Kidney epithelial cell (primary cell): ENCODE results near the gene PBX4. TPM values are rescaled to one million over a fixed set of nuclear protein-coding genes. Genes with fewer than 3 reads are reported as not detected.

Experiments
- DNase-seq: peaks from one replicate; pipeline ENCODE4 v3.0.0-alpha.2; 2010; ENCODE audit warnings: low read depth
- H3K27me3 ChIP-seq: 2 replicates; pipeline ENCODE4 v1.6.0; 2011; ENCODE audit warnings: low read length; ENCODE audit not compliant: control insufficient read depth, insufficient read depth
- H3K36me3 ChIP-seq: 2 replicates; pipeline ENCODE4 v1.5.1; 2011; ENCODE audit warnings: low read length; ENCODE audit not compliant: control insufficient read depth, insufficient read depth
- H3K4me3 ChIP-seq: 2 replicates; pipeline ENCODE4 v1.5.1; 2011; ENCODE audit warnings: low read depth, mild to moderate bottlenecking, control low read depth, low read length
- total RNA-seq: library from RNA; depleted of rRNA; stranded (reverse); fragments of >200 nt; gene quantifications from 2 replicates; pipeline ENCODE4 v1.2.3, GENCODE V29; 2015
- TF ChIP-seq, protein P1 (sequence below): IDR thresholded peaks from 2 replicates; pipeline ENCODE4 v1.5.1; 2011; ENCODE audit warnings: mild to moderate bottlenecking, moderate library complexity, low read length, control low read depth, inconsistent platforms; ENCODE audit not compliant: insufficient read depth, poor library complexity, severe bottlenecking

The PBX4 gene
- total RNA-seq, 1 donor from 2014 or later, result 1.7 TPM

DNA sequence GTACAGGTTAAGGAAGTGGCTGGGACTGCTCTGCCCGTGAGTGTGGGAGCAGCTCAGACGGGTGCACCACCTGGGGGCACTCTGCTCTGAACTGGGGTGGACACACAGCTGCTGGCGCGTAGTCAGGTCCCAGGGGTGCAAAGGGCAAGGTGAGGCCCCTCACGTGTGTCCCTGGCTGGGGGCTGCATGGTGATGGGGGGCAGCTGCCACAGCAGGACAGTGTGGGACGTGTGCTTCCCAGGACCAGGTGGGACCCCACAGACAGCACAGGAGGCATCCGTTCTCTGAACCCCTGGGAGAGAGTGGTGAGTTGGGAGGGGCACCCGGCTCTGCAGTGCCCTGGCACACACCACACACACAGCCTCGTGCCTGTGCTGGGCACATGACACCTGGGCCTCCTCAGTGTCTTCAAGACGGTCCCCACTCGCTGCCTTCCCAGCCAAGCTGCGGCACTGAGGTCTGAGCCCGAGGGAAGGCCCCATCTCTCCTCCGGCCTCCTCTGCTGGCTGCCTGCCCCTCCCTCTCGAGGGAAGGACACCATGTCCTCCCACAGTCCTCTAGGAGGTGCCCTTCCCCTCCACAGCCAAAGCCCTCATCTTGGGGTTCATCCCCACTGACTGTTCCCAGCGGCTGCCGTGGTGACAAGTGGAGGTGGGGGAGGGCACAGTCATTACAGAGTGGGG is 55.7 kb downstream of the PBX4 start:
- TF ChIP-seq, protein P1, sequence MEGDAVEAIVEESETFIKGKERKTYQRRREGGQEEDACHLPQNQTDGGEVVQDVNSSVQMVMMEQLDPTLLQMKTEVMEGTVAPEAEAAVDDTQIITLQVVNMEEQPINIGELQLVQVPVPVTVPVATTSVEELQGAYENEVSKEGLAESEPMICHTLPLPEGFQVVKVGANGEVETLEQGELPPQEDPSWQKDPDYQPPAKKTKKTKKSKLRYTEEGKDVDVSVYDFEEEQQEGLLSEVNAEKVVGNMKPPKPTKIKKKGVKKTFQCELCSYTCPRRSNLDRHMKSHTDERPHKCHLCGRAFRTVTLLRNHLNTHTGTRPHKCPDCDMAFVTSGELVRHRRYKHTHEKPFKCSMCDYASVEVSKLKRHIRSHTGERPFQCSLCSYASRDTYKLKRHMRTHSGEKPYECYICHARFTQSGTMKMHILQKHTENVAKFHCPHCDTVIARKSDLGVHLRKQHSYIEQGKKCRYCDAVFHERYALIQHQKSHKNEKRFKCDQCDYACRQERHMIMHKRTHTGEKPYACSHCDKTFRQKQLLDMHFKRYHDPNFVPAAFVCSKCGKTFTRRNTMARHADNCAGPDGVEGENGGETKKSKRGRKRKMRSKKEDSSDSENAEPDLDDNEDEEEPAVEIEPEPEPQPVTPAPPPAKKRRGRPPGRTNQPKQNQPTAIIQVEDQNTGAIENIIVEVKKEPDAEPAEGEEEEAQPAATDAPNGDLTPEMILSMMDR, result no peak
- DNase-seq, result no peak
- no peak overlapping the region for H3K4me3 ChIP-seq
- H3K36me3 ChIP-seq, result no peaks in the 10 kb centered on the region
- no peaks in the 10 kb centered on the region for H3K27me3 ChIP-seq

DNA sequence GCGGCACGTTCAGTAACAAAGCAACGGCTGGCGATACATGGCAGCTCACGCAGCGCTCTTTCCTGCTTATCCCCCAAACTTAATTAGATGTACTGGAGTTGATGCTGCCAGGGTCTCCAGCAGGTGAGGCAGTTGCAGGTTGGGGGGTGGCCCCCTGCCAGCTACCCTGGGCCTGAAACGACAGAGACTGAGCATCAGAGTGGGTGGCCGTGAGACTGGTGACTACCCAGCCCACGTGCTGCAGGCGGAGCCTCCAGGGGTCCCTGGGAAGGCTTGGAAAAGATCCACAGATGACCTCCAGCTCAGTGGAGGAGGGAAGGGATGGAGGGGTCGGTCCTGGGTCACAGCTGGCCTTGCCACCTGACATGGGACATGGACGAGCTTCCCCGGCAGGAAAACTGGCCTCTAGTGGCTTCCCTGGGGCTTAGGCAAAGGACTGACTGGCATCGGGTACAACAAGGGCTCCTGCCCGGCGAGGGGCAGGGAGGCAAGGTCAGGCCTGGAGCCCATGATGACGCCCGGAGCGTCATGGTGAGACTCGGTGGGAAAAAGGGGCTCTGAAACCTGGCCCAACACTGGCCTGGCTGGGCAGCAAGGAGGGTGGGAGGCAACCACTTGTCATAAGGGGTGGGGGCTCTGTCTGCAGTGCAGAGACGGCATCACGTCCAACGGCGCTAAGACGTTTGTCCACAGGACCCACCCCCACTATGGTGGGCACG is 56.4 kb downstream of the PBX4 start:
- DNase-seq, result no peak
- Histone ChIP-seq H3K27me3 (no peaks in the 10 kb centered on the region), H3K4me3 (no peak overlapping the region), H3K36me3 (no peaks in the 10 kb centered on the region)
- TF ChIP-seq, protein P1, result no peak

DNA sequence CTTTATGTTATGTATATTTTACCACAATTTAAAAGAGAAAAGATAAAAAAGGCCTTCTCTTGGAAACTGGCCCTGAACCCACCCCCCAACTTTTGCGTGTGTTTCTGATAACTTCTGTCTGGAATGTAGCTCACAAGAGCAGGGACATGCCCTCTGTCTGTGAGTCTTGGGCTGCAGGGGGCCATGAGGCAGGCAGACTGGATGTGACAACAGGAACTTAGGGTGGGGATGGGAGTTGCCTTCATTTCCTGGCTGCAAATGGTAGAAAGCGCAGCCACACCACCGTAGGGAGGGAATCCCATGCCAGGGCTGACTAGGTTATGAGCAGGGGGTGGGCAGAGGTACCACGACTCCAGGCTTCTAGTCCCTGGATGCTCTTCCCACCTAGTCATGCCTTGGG is 58.6 kb downstream of the PBX4 start:
- Histone ChIP-seq H3K27me3 (no peaks in the 10 kb centered on the region), H3K4me3 (no peak overlapping the region), H3K36me3 (no peaks in the 10 kb centered on the region)
- no peak for DNase-seq
- TF ChIP-seq, protein P1, result no peak

DNA sequence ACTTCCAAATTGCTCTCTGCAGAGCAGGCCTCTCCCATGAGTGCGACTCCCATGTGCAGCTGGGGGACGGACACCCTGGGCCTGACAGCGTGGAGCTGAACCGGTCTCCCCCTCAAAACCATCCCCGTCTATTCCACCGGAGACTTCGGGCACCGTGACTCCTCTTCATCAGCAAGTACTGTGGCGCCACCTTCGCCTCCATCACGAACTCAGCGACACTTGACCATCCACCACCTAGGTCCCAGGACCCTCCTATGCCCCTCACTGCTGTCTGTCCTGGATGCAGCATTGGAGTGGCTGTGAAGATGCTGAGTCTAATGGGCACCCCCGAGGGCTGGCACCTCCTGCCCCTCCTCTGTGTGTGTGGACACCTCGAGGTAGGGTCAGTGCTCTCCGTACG is 59.9 kb downstream of the PBX4 start:
- H3K36me3 ChIP-seq, result no peaks in the 10 kb centered on the region
- H3K4me3 ChIP-seq, result no peak overlapping the region
- no peaks in the 10 kb centered on the region for H3K27me3 ChIP-seq
- TF ChIP-seq, protein P1, result no peak
- DNase-seq, result no peak

DNA sequence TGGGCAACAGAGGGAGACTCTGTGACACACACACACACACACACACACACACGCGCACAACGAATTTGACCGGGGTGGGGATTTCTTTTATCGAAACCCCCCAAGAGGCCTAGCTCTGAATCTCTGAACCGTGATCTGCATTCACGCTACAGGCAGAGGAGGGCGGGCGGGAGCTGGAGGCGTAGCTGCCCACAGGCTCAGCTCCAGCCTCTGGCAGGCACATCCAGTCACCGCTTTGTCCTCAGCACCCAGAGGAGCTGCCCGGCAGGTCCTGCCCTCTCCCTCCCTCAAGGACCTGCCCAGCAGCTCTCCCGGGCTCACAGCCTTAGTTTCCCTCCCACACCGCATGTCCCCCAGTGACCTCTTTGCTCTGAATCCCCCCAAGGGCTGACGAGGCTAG is 60.4 kb downstream of the PBX4 start:
- no peak for DNase-seq
- Histone ChIP-seq H3K27me3 (no peaks in the 10 kb centered on the region), H3K4me3 (no peak overlapping the region), H3K36me3 (no peaks in the 10 kb centered on the region)
- TF ChIP-seq, protein P1, result no peak
